Large intestine (tissue), 3 donors: ENCODE data around the gene NPBWR2. TPM values are rescaled to one million over a fixed set of nuclear protein-coding genes. Genes with fewer than 3 reads are reported as not detected.

Source experiments
- DNase-seq, 2 donors: peaks; one replicate each; pipeline versions ENCODE4 v3.0.0 to v3.0.0-alpha.2; 2013
- H3K27ac ChIP-seq: one replicate; pipeline ENCODE4 v1.5.1; 2013; ENCODE audit warnings: low read length
- H3K27me3 ChIP-seq: 2 replicates; pipeline ENCODE4 v1.6.1; 2013; ENCODE audit warnings: low read length; ENCODE audit not compliant: control insufficient read depth, insufficient read depth
- H3K36me3 ChIP-seq: 2 replicates; pipeline ENCODE4 v1.6.1; 2013; ENCODE audit warnings: low read length; ENCODE audit not compliant: control insufficient read depth, insufficient read depth
- H3K4me1 ChIP-seq: one replicate; pipeline ENCODE4 v1.6.1; 2013; ENCODE audit warnings: low read length; ENCODE audit not compliant: control insufficient read depth, insufficient read depth
- H3K4me3 ChIP-seq: one replicate; pipeline ENCODE4 v1.5.1; 2013; ENCODE audit warnings: low read length
- H3K9me3 ChIP-seq: one replicate; pipeline ENCODE4 v1.6.1; 2013; ENCODE audit warnings: mild to moderate bottlenecking, low read depth, low read length, moderate library complexity; ENCODE audit not compliant: control insufficient read depth
- WGBS: methylation state at CpG from one replicate; pipeline ENCODE4 v1.1.5; 2013; ENCODE audit warnings: low lambda C conversion rate; ENCODE audit not compliant: insufficient coverage; 5-methylcytosine and 5-hydroxymethylcytosine counted together
- polyA plus RNA-seq: library from polyadenylated mRNA; unstranded; fragments of 120-200 nt; gene quantifications from one replicate; pipeline ENCODE4 v1.2.1, GENCODE V29; 2013

The NPBWR2 gene
- polyA plus RNA-seq, 1 donor, result not detected

- Histone ChIP-seq H3K36me3 (no peaks in the 10 kb centered on the region), H3K4me1 (no peaks in the 10 kb centered on the region), H3K4me3 (no peak overlapping the region), H3K27me3 (peaks cover 11% of the 10 kb centered on the region), H3K27ac (no peak overlapping the region), H3K9me3 (no peaks in the 10 kb centered on the region)
- no CpG with 5 or more reads among the region's 26 CpGs for WGBS
- DNase-seq, result no peak
Observed at GRCh38 chr20:64108731-64109681, 1.6 kb upstream of the NPBWR2 start.

DNA sequence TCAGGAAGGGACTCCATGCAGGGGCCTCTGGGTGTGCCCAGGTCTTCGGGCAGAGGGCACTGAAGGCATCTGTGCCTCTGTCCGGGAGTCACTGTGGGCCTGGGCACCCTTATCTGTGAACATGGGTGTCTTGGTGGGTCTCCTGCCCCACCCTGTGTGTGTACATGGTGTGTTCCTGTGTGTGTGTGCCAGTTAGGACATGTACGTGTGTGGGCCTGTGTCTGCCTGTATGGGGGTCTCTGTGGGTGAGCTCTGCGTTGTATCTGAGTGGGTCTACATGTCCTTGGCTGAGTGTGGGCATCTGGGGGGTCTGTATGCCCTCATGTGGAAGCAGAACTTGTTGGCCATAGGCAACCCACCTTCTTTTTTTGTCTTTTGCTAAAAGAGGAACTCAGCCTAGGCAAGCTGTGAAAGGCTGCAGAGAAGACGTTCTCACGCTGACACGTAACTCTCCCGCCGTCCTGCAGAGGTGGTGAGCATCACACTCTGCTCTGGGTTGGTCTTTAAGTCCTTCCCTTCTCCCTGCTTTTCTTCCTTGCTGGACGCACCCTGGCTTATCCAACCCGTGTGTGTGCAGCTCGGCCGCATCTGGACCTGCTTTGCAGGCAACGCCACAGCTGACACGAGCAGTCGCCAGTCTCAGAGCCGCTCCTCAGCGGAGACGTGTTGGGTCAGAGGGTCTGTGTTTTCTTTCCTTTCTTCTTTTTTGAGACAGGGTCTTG is 532 bp upstream of the NPBWR2 start:
- Histone ChIP-seq H3K36me3 (no peaks in the 10 kb centered on the region), H3K4me1 (no peaks in the 10 kb centered on the region), H3K4me3 (no peak overlapping the region), H3K27me3 (peaks cover 22% of the 10 kb centered on the region), H3K9me3 (no peaks in the 10 kb centered on the region), H3K27ac (no peak overlapping the region)
- WGBS, result no CpG with 5 or more reads among the region's 19 CpGs
- no peak for DNase-seq

DNA sequence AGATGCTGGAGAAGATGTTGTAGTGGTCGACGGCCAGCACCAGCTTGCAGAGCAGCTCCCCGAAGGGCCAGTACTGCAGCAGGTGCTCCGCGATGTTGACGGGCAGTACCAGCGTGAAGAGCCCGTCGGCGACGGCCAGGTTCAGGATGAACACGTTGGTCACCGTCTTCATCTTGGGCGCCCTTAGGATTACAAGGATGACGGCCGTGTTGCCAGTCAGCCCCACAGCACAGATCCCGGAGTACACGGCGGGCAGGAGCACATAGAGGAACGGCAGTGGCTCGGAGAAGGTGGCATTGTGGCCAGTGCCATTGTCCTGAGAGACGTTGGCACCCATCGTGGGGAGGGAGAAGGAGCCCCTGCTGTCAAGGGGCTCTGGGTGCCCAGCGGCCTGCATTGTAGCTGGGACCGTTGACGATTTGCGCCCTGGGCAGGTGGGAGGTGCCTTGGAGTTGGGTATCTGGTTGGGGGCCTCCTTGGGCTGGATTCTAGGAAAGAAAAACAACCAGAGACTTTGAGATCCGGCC is 867 bp downstream of the NPBWR2 start:
- 80% methylated on average over 1 of the region's 28 CpGs for WGBS
- Histone ChIP-seq H3K27me3 (peaks cover 36% of the 10 kb centered on the region), H3K4me1 (no peaks in the 10 kb centered on the region), H3K27ac (no peak overlapping the region), H3K9me3 (no peaks in the 10 kb centered on the region), H3K36me3 (no peaks in the 10 kb centered on the region), H3K4me3 (no peak overlapping the region)
- no peak for DNase-seq

- peaks cover 41% of the 10 kb centered on the region for H3K27me3 ChIP-seq
- no peaks in the 10 kb centered on the region for H3K9me3 ChIP-seq
- H3K27ac ChIP-seq, result no peak overlapping the region
- DNase-seq, result no peak
- H3K36me3 ChIP-seq, result no peaks in the 10 kb centered on the region
- WGBS, result no CpG with 5 or more reads among the region's 39 CpGs
- no peaks in the 10 kb centered on the region for H3K4me1 ChIP-seq
- no peak overlapping the region for H3K4me3 ChIP-seq
Observed at GRCh38 chr20:64105846-64106434, 1.4 kb downstream of the NPBWR2 start.

DNA sequence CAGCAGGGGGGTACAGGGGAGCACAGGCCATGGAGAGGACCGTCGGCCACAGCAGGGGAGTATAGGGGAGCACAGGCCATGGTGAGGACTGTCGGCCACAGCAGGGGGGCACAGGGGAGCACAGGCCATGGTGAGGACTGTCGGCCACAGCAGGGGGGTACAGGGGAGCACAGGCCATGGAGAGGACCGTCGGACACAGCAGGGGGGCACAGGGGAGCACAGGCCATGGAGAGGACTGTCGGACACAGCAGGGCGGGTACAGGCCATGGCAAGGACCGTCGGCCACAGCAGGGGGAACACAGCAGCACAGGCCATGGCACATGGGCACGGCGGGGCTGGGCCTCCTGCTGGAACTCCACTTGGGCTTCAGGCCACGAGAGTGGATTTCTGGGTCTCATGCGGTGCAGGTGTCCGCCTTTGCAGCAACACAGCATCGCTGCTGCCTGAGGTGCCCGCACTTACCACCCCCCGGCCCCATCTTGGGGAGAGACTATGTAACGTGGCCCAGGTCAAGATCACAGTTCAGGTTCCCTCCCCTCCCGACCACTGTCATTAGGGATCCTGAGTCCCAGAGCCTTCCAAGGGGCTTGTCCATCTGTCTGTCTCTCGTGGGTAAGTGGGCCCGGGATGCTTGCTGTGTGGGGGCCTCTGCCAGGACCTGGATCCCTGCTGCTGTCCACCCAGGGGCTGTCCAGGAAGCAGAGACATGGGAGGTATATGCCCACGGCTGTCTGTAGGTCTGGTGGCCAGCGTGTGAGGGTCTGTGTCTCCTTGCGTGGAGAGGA is 2.5 kb downstream of the NPBWR2 start:
- DNase-seq, result no peak
- Histone ChIP-seq H3K4me3 (no peak overlapping the region), H3K36me3 (no peaks in the 10 kb centered on the region), H3K27ac (no peak overlapping the region), H3K4me1 (no peaks in the 10 kb centered on the region), H3K9me3 (no peaks in the 10 kb centered on the region), H3K27me3 (peaks cover 51% of the 10 kb centered on the region)
- WGBS, result no CpG with 5 or more reads among the region's 25 CpGs

DNA sequence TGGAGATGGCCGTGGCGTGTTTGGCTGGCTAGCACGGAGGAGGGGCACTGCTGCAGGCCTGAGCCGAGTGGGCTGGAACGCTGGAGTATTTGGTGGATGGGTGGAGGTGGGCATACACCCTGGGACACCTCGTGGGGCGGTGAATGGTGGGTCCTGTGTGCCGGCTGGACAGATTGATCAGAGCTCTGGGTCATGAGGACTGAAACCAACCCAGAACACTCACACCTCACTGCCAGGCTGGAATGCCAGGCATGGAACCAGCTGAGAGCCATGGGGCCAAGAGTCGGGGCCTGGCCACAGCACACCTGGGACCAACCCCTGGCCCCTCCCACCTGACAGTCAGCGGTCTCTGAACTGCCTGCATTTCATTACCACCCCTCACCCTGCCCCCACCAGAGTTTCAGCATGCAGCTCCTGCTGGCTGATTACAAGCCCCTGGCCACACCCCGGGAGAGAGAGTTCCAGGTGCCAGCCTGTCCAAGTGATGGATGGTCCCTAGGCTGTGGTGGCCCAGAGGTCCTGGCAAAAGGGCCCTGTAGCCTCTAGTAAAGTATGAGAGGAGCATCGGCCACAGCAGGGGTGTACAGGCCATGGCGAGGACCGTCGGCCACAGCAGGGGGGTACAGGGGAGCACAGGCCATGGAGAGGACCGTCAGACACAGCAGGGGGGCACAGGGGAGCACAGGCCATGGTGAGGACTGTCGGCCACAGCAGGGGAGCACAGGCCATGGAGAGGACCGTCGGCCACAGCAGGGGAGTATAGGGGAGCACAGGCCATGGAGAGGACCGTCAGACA is 3.3 kb downstream of the NPBWR2 start:
- H3K27me3 ChIP-seq, result peaks cover 51% of the 10 kb centered on the region
- no peak for DNase-seq
- WGBS, result no CpG with 5 or more reads among the region's 20 CpGs
- no peaks in the 10 kb centered on the region for H3K9me3 ChIP-seq
- H3K36me3 ChIP-seq, result no peaks in the 10 kb centered on the region
- no peak overlapping the region for H3K4me3 ChIP-seq
- no peak overlapping the region for H3K27ac ChIP-seq
- H3K4me1 ChIP-seq, result no peaks in the 10 kb centered on the region

DNA sequence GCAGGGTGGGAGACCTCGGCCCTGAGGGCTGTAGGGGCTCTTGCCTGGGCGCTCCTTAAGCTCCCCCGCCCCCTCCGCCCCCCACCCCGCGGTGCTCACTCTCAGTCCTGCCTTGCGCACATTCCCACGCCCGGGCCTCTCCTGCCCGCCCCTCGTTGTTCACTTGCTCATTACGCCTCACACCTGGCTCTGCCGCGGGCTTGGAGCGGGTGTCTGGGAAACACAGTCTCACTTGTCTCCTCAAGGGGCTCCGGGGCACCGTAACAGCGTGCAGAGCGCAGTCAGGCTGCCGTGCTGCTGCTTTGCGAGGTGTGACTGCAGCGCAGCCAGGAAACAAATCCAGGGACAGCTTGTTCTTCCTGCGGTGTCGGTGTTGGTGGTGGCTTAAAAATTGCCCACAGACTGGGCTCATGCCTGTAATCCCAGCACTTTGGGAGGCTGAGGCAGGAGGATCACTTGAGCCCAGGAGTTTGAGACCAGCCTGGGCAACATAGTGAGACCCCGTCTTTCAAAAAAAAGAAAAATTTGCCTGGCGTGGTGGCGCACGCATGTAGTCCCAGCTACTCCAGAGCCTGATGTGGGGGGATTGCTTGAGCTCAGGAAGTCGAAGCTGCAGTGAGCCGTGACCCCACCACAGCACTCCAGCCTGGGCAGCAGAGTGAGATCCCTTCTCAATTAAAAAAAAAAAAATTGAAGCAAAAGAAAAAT is 4.6 kb downstream of the NPBWR2 start:
- no peaks in the 10 kb centered on the region for H3K4me1 ChIP-seq
- WGBS, result 100% methylated on average over 1 of the region's 30 CpGs
- peaks cover 46% of the 10 kb centered on the region for H3K27me3 ChIP-seq
- no peak for DNase-seq
- H3K27ac ChIP-seq, result no peak overlapping the region
- H3K36me3 ChIP-seq, result no peaks in the 10 kb centered on the region
- no peaks in the 10 kb centered on the region for H3K9me3 ChIP-seq
- H3K4me3 ChIP-seq, result no peak overlapping the region

GRCh38 chr20:64101731-64102621 is 5.4 kb downstream of the NPBWR2 start:
- no CpG with 5 or more reads among the region's 64 CpGs for WGBS
- no peak for DNase-seq
- H3K9me3 ChIP-seq, result no peaks in the 10 kb centered on the region
- H3K4me1 ChIP-seq, result no peaks in the 10 kb centered on the region
- peaks cover 43% of the 10 kb centered on the region for H3K27me3 ChIP-seq
- H3K36me3 ChIP-seq, result no peaks in the 10 kb centered on the region
- H3K4me3 ChIP-seq, result no peak overlapping the region
- H3K27ac ChIP-seq, result no peak overlapping the region
